Liver (tissue), 9 donors: ENCODE data around the gene PDE4D. TPM values are rescaled to one million over a fixed set of nuclear protein-coding genes. Genes with fewer than 3 reads are reported as not detected.

Experiments used
- DNase-seq: peaks from one replicate; pipeline ENCODE4 v3.0.0-alpha.2; 2017; ENCODE audit warnings: low spot score
- H3K27ac ChIP-seq, 2 donors: one replicate each; pipeline ENCODE4 v1.7.0; 2013; ENCODE audit warnings: inconsistent platforms in 2 of 2, low read length in 2 of 2, control low read depth in 1 of 2, low read depth in 1 of 2, mild to moderate bottlenecking in 1 of 2
- H3K27me3 ChIP-seq, 4 donors: one replicate each; pipeline versions ENCODE4 v1.6.1 to v1.7.0; 2013; ENCODE audit warnings: low read length in 3 of 4, inconsistent platforms in 1 of 4, mild to moderate bottlenecking in 1 of 4, moderate library complexity in 1 of 4; ENCODE audit not compliant: control insufficient read depth in 4 of 4, insufficient read depth in 4 of 4
- H3K36me3 ChIP-seq, 4 donors: one replicate each; pipeline versions ENCODE4 v1.6.1 to v1.7.0; 2013; ENCODE audit warnings: low read length in 3 of 4, mild to moderate bottlenecking in 3 of 4, low read depth in 1 of 4, moderate library complexity in 1 of 4; ENCODE audit not compliant: control insufficient read depth in 4 of 4, insufficient read depth in 3 of 4
- H3K4me1 ChIP-seq, 4 donors: one replicate each; pipeline versions ENCODE4 v1.6.1 to v1.7.0; 2013; ENCODE audit warnings: low read length in 3 of 4, mild to moderate bottlenecking in 3 of 4, moderate library complexity in 1 of 4; ENCODE audit not compliant: control insufficient read depth in 4 of 4, insufficient read depth in 4 of 4
- H3K4me3 ChIP-seq, 3 donors: one replicate each; pipeline versions ENCODE4 v1.6.1 to v1.7.0; 2013; ENCODE audit warnings: low read length in 3 of 3, control low read depth in 1 of 3, low read depth in 1 of 3, mild to moderate bottlenecking in 1 of 3
- H3K9ac ChIP-seq, 2 donors: one replicate each; pipeline ENCODE4 v1.7.0; 2013; ENCODE audit warnings: low read length in 2 of 2, mild to moderate bottlenecking in 2 of 2, moderate library complexity in 2 of 2, control low read depth in 1 of 2, low read depth in 1 of 2
- H3K9me3 ChIP-seq, 4 donors: one replicate each; pipeline versions ENCODE4 v1.6.1 to v1.7.0; 2013; ENCODE audit warnings: low read length in 3 of 4; ENCODE audit not compliant: control insufficient read depth in 4 of 4
- FOXA2 ChIP-seq: IDR thresholded peaks from 2 replicates; pipeline ENCODE4 v1.6.1; 2016; ENCODE audit warnings: antibody characterized with exemption
- GABPA ChIP-seq, 2 donors: IDR thresholded peaks in 1 of 2; conservative IDR thresholded peaks in 1 of 2; 2 replicates each; pipeline ENCODE4 v1.6.1; 2016; ENCODE audit warnings: antibody characterized with exemption in 2 of 2, mild to moderate bottlenecking in 1 of 2, moderate library complexity in 1 of 2
- HNF4A ChIP-seq, 2 donors: conservative IDR thresholded peaks; 2 replicates each; pipeline ENCODE4 v1.6.1; 2016; ENCODE audit warnings: antibody characterized with exemption in 2 of 2, mild to moderate bottlenecking in 2 of 2
- NR2F2 ChIP-seq: IDR thresholded peaks from 2 replicates; pipeline ENCODE4 v1.6.1; 2016; ENCODE audit warnings: antibody characterized with exemption
- RXRA ChIP-seq, 2 donors: IDR thresholded peaks; 2 replicates each; pipeline ENCODE4 v1.6.1; 2017 to 2018; ENCODE audit warnings: antibody characterized with exemption in 2 of 2, mild to moderate bottlenecking in 1 of 2
- TAF1 ChIP-seq: conservative IDR thresholded peaks from 2 replicates; pipeline ENCODE4 v1.6.1; 2016; ENCODE audit warnings: antibody characterized with exemption, mild to moderate bottlenecking
- WGBS: extraction: QIAGEN DNeasy Blood & Tissue Kit; methylation state at CpG from one replicate; pipeline ENCODE4 v1.1.7; 2013; 5-methylcytosine and 5-hydroxymethylcytosine counted together
- polyA plus RNA-seq, 2 donors: library from polyadenylated mRNA; stranded (reverse) in 1 of 2; unstranded in 1 of 2; fragments of 200-250 nt in 1 of 2; fragments of >200 nt in 1 of 2; fragmentation: Nextera tagmentation in 1 of 2; extraction: Ambion mirVana in 1 of 2; gene quantifications; one replicate each; pipeline versions ENCODE4 v1.2.1 to v1.2.3, GENCODE V29; 2013 to 2015
- total RNA-seq, 2 donors: library from RNA; depleted of rRNA; stranded (reverse); fragments of >200 nt; gene quantifications; one replicate each; pipeline ENCODE4 v1.2.3, GENCODE V29; 2014
- TF ChIP-seq, protein P1 (sequence below): IDR thresholded peaks from 2 replicates; pipeline ENCODE4 v1.6.1; 2016; ENCODE audit warnings: antibody characterized with exemption, mild to moderate bottlenecking
- TF ChIP-seq, protein P2 (sequence below): fragments of 150-350 bp; IDR thresholded peaks from 2 replicates; pipeline ENCODE4 v1.5.1; 2017; ENCODE audit warnings: improper control_type of control experiment, low read depth, low read length; ENCODE audit not compliant: missing input control
- donor health status: healthy.
- donor health status: healthy.
- donor health status: healthy.
- donor health status: healthy.
- donor health status: healthy.

Gene PDE4D
- total and polyA plus RNA-seq, 4 donors: 0.67 to 11.9 (median 6.5) TPM

DNA sequence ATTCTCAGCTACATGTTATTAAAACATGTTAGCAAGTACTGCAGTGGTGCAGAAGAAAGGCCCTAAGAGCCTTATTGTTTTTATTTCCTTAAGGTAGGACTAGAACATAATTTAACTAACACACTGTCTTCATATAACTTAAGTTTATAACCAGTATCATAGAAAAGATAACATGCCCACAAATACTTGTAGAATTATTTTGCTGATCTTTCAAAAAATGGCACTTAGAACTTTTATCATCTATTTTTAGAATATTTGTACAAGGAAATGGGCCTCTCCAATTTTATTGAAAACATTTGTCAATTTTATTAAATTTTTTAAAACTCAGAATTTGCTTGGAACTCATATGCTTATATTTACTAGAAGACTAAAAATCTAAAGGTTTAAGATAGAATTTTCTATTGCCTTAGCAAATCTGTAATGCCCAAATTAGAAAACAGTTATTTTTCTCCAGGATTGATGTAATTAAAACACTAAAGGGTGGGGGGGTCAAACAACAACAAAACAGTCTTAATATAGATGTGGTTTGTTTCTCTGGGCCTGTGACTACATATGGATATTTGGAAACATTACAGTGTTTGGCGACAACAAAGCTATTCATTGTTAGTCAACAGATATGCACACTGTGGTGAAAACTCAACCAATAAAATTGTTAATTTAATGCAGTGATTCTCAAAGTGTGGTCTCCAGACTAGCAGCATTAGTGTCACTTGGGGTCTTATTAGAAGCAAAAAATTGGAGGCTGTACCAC lies 360.4 kb downstream of the PDE4D start (continued):
- TF ChIP-seq, protein P1, sequence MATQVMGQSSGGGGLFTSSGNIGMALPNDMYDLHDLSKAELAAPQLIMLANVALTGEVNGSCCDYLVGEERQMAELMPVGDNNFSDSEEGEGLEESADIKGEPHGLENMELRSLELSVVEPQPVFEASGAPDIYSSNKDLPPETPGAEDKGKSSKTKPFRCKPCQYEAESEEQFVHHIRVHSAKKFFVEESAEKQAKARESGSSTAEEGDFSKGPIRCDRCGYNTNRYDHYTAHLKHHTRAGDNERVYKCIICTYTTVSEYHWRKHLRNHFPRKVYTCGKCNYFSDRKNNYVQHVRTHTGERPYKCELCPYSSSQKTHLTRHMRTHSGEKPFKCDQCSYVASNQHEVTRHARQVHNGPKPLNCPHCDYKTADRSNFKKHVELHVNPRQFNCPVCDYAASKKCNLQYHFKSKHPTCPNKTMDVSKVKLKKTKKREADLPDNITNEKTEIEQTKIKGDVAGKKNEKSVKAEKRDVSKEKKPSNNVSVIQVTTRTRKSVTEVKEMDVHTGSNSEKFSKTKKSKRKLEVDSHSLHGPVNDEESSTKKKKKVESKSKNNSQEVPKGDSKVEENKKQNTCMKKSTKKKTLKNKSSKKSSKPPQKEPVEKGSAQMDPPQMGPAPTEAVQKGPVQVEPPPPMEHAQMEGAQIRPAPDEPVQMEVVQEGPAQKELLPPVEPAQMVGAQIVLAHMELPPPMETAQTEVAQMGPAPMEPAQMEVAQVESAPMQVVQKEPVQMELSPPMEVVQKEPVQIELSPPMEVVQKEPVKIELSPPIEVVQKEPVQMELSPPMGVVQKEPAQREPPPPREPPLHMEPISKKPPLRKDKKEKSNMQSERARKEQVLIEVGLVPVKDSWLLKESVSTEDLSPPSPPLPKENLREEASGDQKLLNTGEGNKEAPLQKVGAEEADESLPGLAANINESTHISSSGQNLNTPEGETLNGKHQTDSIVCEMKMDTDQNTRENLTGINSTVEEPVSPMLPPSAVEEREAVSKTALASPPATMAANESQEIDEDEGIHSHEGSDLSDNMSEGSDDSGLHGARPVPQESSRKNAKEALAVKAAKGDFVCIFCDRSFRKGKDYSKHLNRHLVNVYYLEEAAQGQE: no peak
- no peak for TF ChIP-seq TAF1

DNA sequence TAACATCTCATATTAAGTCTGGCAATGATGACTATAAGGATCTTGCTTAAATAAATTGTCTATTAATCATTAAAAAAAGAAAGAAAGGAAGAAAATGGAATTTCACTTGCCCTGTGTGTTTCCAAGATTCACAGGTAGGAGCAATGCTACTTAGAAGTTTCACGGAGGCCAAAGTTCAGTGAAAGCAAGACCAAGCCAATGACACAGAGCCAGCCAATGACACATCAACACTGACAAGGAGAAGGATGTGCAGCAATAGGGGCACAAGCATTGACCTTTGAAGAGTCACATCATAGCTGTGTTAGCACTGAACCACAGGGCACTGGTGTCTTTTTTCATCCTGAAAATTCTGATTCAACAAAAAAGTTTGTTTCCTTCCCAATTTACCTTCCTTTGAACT lies 364.3 kb downstream of the PDE4D start:
- H3K9ac ChIP-seq: no peak overlapping the region
- H3K36me3 ChIP-seq: no peaks in the 10 kb centered on the region
- H3K27ac ChIP-seq: no peak overlapping the region
- no peaks in the 10 kb centered on the region for H3K4me1 ChIP-seq
- no peak for DNase-seq
- no peaks in the 10 kb centered on the region for H3K9me3 ChIP-seq
- H3K4me3 ChIP-seq: no peak overlapping the region
- no peaks in the 10 kb centered on the region for H3K27me3 ChIP-seq
- 95% methylated on average over 1 of the region's 1 CpG for WGBS
- no peak for TF ChIP-seq HNF4A (conservative IDR thresholded peaks at IDR 0.05)
- TF ChIP-seq, protein P1: no peak
- TF ChIP-seq FOXA2: no peak
- TF ChIP-seq TAF1: no peak

DNA sequence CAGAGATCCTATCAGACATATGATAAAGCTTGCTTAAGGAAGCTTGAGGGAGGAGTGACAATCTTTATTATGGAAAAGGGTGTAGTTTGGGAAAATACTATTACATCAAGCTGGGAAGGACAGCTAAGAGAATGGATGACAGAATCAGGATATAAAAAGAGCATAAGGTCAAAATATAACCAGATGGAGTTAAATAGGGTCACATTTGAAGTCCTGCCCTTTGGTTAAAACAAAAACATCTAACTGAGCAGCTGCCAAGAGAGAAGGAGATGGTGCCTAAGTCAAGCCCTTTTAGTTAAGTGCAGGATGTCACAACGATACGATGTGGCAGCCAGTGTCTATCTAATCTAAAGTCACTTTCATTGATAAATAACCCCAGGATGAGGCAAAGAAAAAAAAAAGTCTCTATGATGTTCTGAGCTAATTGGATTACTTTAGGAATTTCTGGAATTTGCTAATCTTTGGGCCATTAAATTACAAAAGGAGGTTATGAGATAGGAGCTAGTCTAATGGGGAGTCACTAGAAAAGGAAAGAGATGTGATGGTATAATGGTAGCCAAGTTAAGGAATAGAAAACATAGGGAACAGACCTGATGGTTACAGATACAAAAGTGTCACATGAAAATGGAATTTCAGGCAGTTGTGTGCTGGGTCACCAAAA lies 365.2 kb downstream of the PDE4D start:
- no peaks in the 10 kb centered on the region for H3K9me3 ChIP-seq
- 37% methylated on average over 2 of the region's 2 CpGs for WGBS
- no peaks in the 10 kb centered on the region for H3K36me3 ChIP-seq
- no peak overlapping the region for H3K27ac ChIP-seq
- no peak overlapping the region for H3K4me3 ChIP-seq
- no peak overlapping the region for H3K9ac ChIP-seq
- no peaks in the 10 kb centered on the region for H3K27me3 ChIP-seq
- no peaks in the 10 kb centered on the region for H3K4me1 ChIP-seq
- TF ChIP-seq GABPA (IDR thresholded peaks at IDR 0.05 in 1 of 2, conservative IDR thresholded peaks at IDR 0.05 in 1 of 2) (no peak), RXRA (IDR thresholded peaks at IDR 0.05) (peak in 1 of 2 donors; percentile 15), NR2F2 (peak; percentile 57)
- TF ChIP-seq, protein P2, sequence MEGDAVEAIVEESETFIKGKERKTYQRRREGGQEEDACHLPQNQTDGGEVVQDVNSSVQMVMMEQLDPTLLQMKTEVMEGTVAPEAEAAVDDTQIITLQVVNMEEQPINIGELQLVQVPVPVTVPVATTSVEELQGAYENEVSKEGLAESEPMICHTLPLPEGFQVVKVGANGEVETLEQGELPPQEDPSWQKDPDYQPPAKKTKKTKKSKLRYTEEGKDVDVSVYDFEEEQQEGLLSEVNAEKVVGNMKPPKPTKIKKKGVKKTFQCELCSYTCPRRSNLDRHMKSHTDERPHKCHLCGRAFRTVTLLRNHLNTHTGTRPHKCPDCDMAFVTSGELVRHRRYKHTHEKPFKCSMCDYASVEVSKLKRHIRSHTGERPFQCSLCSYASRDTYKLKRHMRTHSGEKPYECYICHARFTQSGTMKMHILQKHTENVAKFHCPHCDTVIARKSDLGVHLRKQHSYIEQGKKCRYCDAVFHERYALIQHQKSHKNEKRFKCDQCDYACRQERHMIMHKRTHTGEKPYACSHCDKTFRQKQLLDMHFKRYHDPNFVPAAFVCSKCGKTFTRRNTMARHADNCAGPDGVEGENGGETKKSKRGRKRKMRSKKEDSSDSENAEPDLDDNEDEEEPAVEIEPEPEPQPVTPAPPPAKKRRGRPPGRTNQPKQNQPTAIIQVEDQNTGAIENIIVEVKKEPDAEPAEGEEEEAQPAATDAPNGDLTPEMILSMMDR: no peak
- no peak for DNase-seq
